NK-92 treated with Interleukin-12 subunit alpha and Interleukin-12 subunit beta, amount 100 ng/mL, for 24 hours (cell line): ENCODE measurements around the gene HOXC6.

Experiments used
- DNase-seq: peaks from one replicate; lab custom pipeline; 2025; lab: John Stamatoyannopoulos, UW

Gene HOXC6

DNA sequence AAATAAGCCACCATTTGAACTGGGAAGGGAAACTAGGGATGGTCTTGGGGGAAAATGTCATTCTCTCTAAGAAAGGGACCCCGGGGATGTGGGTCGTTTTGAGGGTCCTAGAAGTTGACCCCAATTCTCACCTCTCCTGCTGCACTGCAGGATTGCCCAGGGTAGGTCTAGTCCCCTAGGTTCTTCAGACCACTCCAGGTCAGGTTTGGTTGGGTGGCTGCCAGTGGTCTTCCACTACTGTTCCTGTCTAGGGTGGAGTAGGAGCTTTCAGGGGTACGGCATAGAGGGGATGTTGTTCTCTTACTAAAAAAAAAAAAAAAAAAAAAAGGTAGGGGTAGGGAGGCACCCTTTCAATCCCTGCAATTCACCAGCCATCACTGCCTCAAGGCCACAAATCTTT lies 12.2 kb upstream of the HOXC6 start:
- DNase-seq = no peak

DNA sequence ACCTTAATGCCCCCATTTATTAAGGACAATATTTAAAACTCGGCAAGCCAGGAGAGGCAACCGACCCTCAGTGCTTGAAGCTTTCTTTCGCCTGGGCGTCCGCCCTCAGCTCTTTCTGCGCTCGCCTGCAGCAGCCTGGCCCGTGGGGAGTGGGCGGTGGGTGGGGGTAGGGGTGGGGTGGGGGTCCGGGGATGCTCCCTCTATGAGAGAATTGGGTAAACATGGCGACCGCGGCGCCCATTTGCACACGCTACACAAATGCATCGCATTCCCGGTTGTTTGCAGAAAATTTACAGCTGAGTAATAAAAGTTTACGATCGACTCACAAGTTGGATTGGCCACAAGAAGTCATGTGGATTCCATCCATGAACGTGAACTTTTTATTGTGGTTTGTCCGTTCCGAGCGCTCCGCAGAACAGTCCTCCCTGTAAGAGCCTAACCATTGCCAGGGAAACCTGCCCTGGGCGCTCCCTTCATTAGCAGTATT lies 11.7 kb upstream of the HOXC6 start:
- no peak for DNase-seq

DNA sequence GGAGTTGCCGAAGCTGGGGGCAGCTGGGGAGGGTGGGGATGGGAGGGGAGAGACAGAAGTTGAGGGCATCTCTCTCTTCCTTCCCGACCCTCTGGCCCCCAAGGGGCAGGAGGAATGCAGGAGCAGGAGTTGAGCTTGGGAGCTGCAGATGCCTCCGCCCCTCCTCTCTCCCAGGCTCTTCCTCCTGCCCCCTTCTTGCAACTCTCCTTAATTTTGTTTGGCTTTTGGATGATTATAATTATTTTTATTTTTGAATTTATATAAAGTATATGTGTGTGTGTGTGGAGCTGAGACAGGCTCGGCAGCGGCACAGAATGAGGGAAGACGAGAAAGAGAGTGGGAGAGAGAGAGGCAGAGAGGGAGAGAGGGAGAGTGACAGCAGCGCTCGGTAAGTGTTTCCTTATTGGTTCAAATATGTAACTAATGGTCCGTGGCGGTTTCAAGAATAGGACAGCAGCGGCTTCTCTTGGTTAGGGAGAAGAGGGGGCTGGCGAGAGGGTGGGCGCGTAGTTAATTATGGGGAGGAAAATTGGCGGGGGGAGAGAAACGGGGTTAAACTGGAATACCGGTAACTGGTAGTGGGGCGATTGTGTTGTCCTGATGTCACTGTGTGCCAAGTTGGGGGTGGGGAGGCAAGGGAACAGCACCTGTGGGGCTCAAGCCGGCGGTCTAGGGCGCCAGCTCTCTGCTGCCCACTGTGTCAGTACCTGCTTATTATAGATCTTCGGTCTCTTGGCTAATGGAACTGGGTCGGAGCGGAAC lies 11.0 kb upstream of the HOXC6 start:
- peak; percentile 57 for DNase-seq

- DNase-seq = peak; percentile 81
Observed at GRCh38 chr12:54017878-54018467, 10.3 kb upstream of the HOXC6 start.

DNA sequence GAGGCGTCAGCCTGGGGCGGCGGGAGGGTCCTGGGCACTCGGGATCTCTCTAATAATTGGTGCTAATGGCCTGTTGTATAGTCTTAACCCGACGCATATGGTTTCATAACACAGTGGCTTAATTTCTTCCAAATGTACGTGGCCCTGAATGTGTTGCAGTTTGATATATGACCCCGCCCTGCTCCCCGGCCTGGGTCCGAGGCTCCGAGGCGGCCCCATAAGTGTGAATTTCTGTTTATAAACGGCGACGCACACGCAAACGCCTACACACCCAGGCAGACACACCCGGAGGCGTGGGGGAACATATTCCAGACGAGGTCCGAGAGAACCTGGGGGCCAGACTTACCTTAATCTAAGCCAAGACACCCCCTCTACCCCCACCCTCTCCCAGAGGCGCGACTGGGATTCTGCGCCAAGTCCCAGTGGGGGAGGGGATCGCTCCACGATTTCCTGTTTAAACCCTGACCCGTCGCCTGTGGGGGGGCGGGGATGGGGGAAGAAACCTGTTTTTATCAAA lies 9.7 kb upstream of the HOXC6 start:
- DNase-seq = no peak

DNA sequence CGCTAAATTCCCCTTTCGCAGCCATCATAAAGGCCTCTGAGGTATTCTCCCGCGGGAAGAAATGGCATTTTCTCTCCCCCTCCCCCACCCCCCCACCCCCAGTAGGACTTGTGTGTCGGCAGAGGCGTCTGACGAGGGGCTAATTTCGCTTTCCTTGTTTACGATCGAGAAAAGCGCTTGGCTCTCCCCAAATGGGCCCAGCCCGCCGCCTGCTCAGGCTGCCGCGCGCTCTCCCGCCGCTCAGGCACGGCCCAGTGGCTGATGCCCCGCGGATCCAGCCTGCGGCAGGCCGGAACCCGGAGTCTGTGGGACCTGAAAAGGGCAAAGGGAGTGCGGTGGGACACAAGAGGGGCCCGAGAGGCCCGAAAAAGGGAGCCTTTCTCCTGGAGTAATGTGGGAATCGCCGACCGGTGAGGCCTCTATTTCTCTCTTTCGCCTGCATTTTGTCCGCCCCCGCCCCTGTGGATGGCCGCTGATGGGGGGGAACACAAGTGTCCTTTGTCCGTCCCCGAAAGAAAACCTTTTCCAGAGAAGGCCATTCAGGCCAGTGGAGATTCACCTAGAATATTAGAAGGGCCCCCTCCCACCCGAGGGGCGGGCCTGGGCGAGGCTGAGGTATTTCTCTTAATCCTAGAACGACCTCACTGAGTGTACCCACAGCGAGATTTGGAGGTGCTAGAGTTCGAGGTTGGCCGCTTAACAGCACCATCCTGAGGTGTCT lies 9.0 kb upstream of the HOXC6 start:
- DNase-seq = no peak

- DNase-seq = no peak
Observed at GRCh38 chr12:54019924-54020590, 8.2 kb upstream of the HOXC6 start.

GRCh38 chr12:54020591-54021405 lies 7.4 kb upstream of the HOXC6 start:
- DNase-seq = no peak

DNA sequence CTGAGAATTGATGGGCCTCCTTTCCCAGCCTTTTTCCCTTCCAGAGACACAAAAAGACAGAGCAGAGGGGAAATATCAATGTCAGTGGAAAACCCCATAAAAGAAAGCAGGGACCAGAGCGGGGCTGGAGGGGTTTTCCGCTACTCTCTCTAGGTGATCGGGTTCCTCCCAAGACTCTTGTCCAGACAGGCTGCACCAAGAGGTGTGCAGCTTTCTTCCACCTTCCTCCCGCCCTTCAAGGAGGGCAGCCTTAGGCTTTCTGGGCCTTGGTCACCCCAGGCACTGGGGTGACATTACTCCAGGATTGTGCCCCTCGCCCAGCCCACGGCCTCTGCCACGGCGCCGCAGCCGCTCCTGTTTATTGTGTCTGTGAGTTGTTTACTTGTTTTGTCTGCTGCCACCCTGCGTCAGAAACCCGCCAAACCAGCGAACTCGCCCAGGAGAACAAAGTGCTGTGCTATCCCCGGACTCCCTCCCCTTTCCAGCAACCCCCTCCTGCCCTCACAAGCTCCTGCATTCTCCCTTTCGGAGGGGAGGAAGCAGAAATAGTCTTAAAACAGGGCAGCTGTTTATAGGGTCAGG lies 6.7 kb upstream of the HOXC6 start:
- no peak for DNase-seq

GRCh38 chr12:54022960-54023884 lies 5.0 kb upstream of the HOXC6 start:
- DNase-seq = no peak

GRCh38 chr12:54024127-54024526 lies 4.1 kb upstream of the HOXC6 start:
- DNase-seq = no peak

- DNase-seq = no peak
Observed at GRCh38 chr12:54024581-54025305, 3.5 kb upstream of the HOXC6 start.

- no peak for DNase-seq
Observed at GRCh38 chr12:54025499-54026405, 2.5 kb upstream of the HOXC6 start.

- DNase-seq = no peak
Observed at GRCh38 chr12:54026640-54027441, 1.4 kb upstream of the HOXC6 start.

- no peak for DNase-seq
Observed at GRCh38 chr12:54027442-54027786, 826 bp upstream of the HOXC6 start.

DNA sequence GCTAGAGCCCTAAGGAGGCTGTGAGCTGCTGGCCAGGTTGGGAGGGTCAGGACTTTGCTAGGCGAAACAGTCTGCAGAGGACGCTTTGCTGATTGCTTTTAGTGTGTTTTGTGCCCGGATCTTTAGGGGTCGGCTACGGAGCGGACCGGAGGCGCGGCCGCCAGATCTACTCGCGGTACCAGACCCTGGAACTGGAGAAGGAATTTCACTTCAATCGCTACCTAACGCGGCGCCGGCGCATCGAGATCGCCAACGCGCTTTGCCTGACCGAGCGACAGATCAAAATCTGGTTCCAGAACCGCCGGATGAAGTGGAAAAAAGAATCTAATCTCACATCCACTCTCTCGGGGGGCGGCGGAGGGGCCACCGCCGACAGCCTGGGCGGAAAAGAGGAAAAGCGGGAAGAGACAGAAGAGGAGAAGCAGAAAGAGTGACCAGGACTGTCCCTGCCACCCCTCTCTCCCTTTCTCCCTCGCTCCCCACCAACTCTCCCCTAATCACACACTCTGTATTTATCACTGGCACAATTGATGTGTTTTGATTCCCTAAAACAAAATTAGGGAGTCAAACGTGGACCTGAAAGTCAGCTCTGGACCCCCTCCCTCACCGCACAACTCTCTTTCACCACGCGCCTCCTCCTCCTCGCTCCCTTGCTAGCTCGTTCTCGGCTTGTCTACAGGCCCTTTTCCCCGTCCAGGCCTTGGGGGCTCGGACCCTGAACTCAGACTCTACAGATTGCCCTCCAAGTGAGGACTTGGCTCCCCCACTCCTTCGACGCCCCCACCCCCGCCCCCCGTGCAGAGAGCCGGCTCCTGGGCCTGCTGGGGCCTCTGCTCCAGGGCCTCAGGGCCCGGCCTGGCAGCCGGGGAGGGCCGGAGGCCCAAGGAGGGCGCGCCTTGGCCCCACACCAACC lies 1.5 kb downstream of the HOXC6 start:
- DNase-seq = no peak
